ENCODE data around the gene LRRTM3.

Gene LRRTM3

DNA sequence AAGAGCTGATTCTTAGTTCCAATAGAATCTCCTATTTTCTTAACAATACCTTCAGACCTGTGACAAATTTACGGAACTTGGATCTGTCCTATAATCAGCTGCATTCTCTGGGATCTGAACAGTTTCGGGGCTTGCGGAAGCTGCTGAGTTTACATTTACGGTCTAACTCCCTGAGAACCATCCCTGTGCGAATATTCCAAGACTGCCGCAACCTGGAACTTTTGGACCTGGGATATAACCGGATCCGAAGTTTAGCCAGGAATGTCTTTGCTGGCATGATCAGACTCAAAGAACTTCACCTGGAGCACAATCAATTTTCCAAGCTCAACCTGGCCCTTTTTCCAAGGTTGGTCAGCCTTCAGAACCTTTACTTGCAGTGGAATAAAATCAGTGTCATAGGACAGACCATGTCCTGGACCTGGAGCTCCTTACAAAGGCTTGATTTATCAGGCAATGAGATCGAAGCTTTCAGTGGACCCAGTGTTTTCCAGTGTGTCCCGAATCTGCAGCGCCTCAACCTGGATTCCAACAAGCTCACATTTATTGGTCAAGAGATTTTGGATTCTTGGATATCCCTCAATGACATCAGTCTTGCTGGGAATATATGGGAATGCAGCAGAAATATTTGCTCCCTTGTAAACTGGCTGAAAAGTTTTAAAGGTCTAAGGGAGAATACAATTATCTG is 1.6 kb downstream of the LRRTM3 start:
- Mint-ChIP-seq H3K9me3 (peaks cover 4% of the 10 kb centered on the region), H3K4me1 (no peaks in the 10 kb centered on the region), H3K36me3 (no peaks in the 10 kb centered on the region), H3K27ac (no peak overlapping the region), H3K4me3 (no peak overlapping the region)
- ATAC-seq (no peak), DNase-seq (ENCODE audit: low spot score in 2 of 2) (no peak)

DNA sequence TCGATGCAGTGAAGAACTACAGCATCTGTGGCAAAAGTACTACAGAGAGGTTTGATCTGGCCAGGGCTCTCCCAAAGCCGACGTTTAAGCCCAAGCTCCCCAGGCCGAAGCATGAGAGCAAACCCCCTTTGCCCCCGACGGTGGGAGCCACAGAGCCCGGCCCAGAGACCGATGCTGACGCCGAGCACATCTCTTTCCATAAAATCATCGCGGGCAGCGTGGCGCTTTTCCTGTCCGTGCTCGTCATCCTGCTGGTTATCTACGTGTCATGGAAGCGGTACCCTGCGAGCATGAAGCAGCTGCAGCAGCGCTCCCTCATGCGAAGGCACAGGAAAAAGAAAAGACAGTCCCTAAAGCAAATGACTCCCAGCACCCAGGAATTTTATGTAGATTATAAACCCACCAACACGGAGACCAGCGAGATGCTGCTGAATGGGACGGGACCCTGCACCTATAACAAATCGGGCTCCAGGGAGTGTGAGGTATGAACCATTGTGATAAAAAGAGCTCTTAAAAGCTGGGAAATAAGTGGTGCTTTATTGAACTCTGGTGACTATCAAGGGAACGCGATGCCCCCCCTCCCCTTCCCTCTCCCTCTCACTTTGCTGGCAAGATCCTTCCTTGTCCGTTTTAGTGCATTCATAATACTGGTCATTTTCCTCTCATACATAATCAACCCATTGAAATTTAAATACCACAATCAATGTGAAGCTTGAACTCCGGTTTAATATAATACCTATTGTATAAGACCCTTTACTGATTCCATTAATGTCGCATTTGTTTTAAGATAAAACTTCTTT is 2.3 kb downstream of the LRRTM3 start:
- Mint-ChIP-seq H3K27ac (no peak overlapping the region), H3K36me3 (no peaks in the 10 kb centered on the region), H3K4me3 (no peak overlapping the region), H3K4me1 (no peaks in the 10 kb centered on the region), H3K9me3 (no peaks in the 10 kb centered on the region)
- ATAC-seq, result no peak
- DNase-seq (ENCODE audit: low spot score in 2 of 2), result no peak

DNA sequence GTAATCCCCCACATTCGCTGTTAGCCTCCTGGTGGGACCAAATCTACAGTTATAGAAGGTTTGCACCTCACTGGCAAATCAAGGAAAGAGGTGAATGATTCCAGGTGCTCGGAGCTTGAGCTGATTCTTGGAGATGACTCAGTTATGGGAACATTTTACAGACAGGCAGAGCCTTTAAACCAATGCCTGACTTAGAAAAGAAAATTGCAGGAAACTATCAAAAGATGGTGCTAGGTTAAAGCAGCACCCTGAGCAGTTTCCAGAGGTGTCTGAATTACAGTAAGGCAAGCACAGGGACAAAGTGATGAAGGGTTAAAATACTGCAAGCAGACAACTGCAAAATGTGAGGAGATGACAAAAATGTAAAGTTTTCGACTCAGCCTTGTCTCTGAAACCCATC is 2.9 kb downstream of the LRRTM3 start:
- H3K36me3 Mint-ChIP-seq, result no peaks in the 10 kb centered on the region
- ATAC-seq, result no peak

DNA sequence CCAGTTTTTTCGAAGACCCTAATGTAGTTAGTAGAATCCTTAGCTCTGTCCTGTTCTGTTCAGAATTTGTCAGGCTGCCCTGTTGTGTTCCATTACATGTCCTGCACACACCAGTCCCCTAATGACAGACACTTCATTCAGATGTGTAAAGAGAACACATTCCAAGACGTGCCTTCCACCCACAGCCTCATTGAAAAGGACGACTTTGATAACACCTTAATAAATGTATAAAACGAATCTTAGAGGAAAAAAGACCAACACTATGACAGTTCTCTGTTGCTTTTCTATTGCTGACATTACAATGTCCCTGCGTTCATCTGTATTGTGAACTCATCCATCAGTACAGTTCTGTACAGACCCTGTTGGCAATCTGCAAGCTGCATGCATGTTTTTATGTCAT is 3.5 kb downstream of the LRRTM3 start:
- Mint-ChIP-seq H3K36me3 (no peaks in the 10 kb centered on the region), H3K4me3 (no peak overlapping the region), H3K4me1 (no peaks in the 10 kb centered on the region), H3K27ac (no peak overlapping the region), H3K9me3 (no peaks in the 10 kb centered on the region)
- DNase-seq (ENCODE audit: low spot score in 2 of 2), result no peak
- ATAC-seq, result no peak

More for the DNA sequence above, 2.9 kb downstream of the LRRTM3 start:
- no peak overlapping the region for H3K4me3 Mint-ChIP-seq
- H3K4me1 Mint-ChIP-seq, result no peaks in the 10 kb centered on the region
- no peak overlapping the region for H3K27ac Mint-ChIP-seq
- H3K9me3 Mint-ChIP-seq, result no peaks in the 10 kb centered on the region
- DNase-seq (ENCODE audit: low spot score in 2 of 2), result no peak

DNA sequence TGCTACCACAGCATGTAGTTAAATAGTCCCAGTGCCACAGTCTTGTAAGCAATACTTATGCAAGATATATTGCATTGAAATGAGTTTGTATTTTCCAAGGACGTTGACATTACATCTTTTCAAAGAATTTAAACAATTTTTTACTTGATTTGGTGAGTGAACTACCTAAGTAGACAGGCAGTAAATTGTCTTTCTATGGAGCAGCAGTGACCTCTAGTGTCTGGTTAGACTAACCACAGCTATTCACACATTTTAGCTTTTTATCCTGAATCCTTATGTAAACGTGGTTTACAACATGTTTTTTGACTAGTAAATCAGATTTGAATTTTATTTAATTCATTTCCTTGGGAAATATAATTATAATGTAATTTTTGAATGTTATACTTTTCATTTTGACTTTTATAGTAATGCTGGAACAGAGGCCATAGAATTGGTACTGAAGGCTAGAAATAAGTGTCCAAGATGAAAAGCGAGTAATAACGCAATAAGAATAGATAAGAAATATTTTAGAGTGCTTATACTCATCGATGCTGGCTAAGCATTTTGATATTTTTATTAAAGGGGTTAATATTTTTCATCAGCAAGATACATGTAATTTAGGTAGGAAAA is 5.6 kb downstream of the LRRTM3 start:
- no peak for DNase-seq (ENCODE audit: low spot score in 2 of 2)
- no peak overlapping the region for H3K27ac Mint-ChIP-seq
- H3K9me3 Mint-ChIP-seq, result no peaks in the 10 kb centered on the region
- ATAC-seq, result no peak
- H3K4me1 Mint-ChIP-seq, result no peaks in the 10 kb centered on the region
- H3K4me3 Mint-ChIP-seq, result no peak overlapping the region
- H3K36me3 Mint-ChIP-seq, result no peaks in the 10 kb centered on the region

DNA sequence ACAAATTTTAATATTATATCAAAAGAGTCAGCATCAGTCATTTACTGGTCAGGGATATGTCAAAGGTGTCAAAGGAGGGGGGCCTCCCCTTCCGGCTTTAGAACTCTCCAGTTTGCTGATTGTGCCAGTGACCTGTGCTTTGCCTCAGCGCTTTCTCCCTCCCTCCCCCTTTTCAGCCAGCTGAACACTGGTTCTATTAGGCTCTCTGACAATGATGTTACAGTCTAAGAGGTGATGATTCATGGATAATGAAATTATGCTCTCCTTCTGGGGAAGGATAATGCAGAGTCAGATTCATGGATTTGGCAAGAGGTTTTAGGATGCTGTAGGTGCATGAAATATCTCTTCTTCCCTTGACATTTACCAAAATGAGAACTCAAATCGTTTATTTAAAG is 6.1 kb downstream of the LRRTM3 start:
- H3K9me3 Mint-ChIP-seq, result no peaks in the 10 kb centered on the region
- H3K4me3 Mint-ChIP-seq, result no peak overlapping the region
- no peak for DNase-seq (ENCODE audit: low spot score in 2 of 2)
- no peak for ATAC-seq
- no peaks in the 10 kb centered on the region for H3K36me3 Mint-ChIP-seq
- no peak overlapping the region for H3K27ac Mint-ChIP-seq
- no peaks in the 10 kb centered on the region for H3K4me1 Mint-ChIP-seq

DNA sequence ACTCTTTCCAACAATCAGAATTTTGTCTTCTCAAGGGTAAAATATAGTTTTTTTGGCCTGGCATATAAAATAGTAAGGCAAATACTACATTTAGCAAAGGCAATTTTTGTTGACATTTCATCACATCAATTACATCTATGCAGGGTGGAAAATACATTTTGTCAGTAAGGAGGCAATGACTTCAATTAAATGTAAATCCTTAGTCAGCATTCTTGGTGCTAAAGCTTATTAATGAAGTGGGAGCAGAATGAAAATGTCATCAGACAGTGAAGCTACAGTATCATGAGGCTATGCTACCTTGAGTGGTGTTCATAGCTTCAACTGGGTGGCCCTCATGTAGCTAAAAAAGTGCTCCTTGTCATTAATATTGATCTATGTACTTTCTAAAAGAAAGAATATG is 8.9 kb downstream of the LRRTM3 start:
- H3K36me3 Mint-ChIP-seq, result no peaks in the 10 kb centered on the region

DNA sequence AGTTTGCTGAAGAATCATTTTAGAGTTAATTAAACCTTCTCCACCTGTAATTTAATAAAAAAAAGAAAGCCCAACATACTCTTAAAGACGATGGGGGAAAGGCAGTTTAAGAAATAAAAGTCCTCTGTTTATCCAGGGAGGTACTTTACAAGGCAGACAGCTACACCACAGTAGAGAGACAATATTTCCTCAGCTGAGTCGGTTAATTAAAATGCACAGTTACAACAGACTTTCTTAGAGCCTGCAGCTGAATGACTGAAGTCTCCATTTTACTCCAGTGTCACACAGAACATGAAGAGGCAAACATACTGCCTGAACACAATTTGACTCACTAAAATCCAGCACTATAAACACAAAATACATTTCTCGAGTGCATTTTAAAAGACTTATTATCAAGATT is 15.1 kb downstream of the LRRTM3 start:
- Mint-ChIP-seq H3K4me3 (no peak overlapping the region), H3K4me1 (no peaks in the 10 kb centered on the region), H3K36me3 (no peaks in the 10 kb centered on the region), H3K27ac (no peak overlapping the region), H3K9me3 (peaks cover 15% of the 10 kb centered on the region)
- DNase-seq (ENCODE audit: low spot score in 2 of 2) (no peak), ATAC-seq (no peak)

More for the DNA sequence above, 8.9 kb downstream of the LRRTM3 start:
- Mint-ChIP-seq H3K9me3 (peaks cover 8% of the 10 kb centered on the region), H3K4me1 (no peaks in the 10 kb centered on the region), H3K4me3 (no peak overlapping the region), H3K27ac (no peak overlapping the region)
- ATAC-seq, result no peak
- DNase-seq (ENCODE audit: low spot score in 2 of 2), result no peak

DNA sequence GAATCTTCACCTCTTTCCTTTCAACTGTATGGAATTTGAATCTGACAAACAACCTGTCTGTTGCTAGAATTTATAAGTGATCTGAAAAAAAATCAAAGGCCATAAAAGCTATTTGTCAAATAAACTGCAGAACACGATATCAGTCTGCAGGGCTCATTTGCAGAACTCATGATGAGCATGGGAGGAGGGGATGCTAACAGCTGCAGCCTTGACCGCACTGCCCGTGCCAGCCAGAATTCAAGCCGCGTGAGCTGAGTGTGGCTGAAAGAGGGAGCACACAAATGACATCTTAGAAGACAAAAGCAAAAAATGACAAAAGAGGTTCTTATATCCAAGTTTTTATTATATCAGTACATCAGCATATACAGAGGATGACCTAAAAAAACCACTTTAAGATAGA is 15.7 kb downstream of the LRRTM3 start:
- no peak overlapping the region for H3K27ac Mint-ChIP-seq

DNA sequence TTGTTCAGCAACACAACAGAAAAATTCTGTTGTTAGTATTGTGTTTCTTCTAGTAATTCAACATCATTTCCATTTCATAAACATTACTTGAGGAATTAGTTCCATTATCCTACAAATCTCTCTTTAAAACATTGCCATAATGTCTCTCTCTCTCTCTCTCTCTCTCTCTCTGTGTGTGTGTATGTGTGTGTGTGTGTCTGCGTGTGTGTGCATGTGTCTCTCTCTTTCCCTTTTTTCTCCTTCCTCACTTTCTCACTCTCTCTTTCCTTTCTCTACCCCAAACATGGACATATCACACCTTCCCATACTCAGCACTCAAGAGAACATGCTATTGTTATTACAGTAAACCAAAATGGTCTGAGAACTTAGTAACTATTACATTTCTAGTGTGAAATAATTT is 16.6 kb downstream of the LRRTM3 start:
- no peak overlapping the region for H3K27ac Mint-ChIP-seq
- H3K9me3 Mint-ChIP-seq, result peaks cover 16% of the 10 kb centered on the region
- no peak for DNase-seq (ENCODE audit: low spot score in 2 of 2)
- no peak for ATAC-seq
- no peak overlapping the region for H3K4me3 Mint-ChIP-seq
- H3K36me3 Mint-ChIP-seq, result no peaks in the 10 kb centered on the region
- H3K4me1 Mint-ChIP-seq, result no peaks in the 10 kb centered on the region

More for the DNA sequence above, 15.7 kb downstream of the LRRTM3 start:
- H3K4me3 Mint-ChIP-seq, result no peak overlapping the region
- H3K4me1 Mint-ChIP-seq, result no peaks in the 10 kb centered on the region
- H3K36me3 Mint-ChIP-seq, result no peaks in the 10 kb centered on the region
- H3K9me3 Mint-ChIP-seq, result peaks cover 15% of the 10 kb centered on the region
- DNase-seq (ENCODE audit: low spot score in 2 of 2) (no peak), ATAC-seq (no peak)

DNA sequence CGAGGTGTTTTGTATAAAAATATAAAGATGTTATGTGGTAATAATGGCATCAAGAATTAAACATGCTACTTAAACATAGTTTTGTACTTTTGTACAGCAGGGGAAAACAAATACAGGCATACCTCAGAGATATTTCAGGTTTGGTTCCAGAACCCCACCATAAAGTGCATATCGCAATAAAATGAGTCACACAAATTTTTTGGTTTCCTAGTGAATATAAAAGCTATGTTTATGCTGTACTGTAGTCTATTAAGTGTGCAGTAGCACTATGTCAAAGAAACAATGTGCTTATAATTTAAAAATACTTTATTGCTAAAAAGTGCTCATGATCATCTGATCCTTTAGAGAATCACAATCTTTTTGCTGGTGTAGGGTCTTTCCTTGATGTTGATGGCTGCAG is 17.8 kb downstream of the LRRTM3 start:
- no peak for DNase-seq (ENCODE audit: low spot score in 2 of 2)
- Mint-ChIP-seq H3K36me3 (no peaks in the 10 kb centered on the region), H3K4me1 (no peaks in the 10 kb centered on the region), H3K4me3 (no peak overlapping the region), H3K9me3 (peaks cover 13% of the 10 kb centered on the region), H3K27ac (no peak overlapping the region)
- ATAC-seq, result no peak

DNA sequence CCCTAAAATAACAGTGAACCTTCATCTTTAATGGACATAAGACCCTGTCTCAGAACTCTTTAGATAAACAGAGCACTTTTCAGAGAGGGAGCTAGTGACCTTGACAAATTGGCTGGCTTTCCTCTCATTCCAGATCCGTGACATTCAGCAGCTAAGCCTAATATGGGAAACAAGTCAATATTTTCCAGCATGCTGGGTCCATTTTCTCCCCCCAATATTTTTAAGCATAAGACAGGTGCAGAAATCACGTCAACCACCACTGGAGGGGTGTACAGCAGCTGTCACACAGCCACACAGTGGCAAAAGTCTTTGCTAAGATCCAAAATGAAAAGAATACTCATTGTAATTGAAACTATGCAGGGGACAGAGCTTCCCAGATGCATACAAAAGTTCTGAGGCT is 26.1 kb downstream of the LRRTM3 start:
- Mint-ChIP-seq H3K27ac (no peak overlapping the region), H3K9me3 (peaks cover 2% of the 10 kb centered on the region), H3K36me3 (no peaks in the 10 kb centered on the region), H3K4me3 (no peak overlapping the region), H3K4me1 (no peaks in the 10 kb centered on the region)
- DNase-seq (ENCODE audit: low spot score in 2 of 2) (no peak), ATAC-seq (no peak)

DNA sequence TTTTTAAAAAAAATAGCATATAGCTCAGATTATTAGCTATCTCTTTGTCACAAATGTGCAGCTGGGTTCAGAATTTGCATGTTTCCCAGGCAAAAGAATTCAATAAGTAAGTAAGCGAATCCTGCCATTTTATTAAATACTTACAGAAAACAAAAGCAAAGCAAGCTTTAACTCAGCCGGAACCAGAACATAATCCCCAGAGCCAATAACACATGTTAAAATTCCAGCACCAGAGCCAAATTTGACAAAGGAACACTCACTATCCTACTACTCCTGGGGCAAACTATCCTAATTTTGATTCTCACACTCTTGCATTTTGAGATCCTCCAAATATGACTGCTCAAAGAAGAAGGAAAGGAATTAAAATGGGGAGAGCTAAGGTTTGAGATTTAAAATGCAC is 32.6 kb downstream of the LRRTM3 start:
- no peaks in the 10 kb centered on the region for H3K36me3 Mint-ChIP-seq
- no peak overlapping the region for H3K27ac Mint-ChIP-seq
- ATAC-seq, result no peak
- H3K4me3 Mint-ChIP-seq, result no peak overlapping the region
- no peaks in the 10 kb centered on the region for H3K9me3 Mint-ChIP-seq
- no peak for DNase-seq (ENCODE audit: low spot score in 2 of 2)
- H3K4me1 Mint-ChIP-seq, result no peaks in the 10 kb centered on the region

DNA sequence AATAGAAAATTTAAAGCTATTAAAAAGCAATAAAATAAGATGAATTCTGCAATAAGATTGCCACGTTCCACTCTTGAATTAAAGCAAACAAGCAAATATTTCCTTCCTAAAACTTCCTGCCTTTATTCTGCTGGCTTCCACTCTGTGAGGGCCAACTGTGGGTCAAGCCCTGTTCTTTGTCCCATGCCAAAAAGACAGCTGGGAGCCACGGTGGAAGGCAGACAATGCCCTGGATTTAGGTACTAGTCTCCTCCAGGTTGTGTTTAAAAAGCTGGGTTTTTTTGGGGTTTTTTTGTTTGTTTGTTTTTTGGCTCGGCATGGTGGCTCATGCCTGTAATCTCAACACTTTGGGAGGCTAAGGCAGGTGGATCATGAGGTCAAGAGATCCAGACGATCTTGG is 39.1 kb downstream of the LRRTM3 start:
- Mint-ChIP-seq H3K4me1 (no peaks in the 10 kb centered on the region), H3K27ac (no peak overlapping the region), H3K36me3 (no peaks in the 10 kb centered on the region), H3K4me3 (no peak overlapping the region), H3K9me3 (peaks cover 2% of the 10 kb centered on the region)
- DNase-seq (ENCODE audit: low spot score in 2 of 2) (no peak), ATAC-seq (no peak)

DNA sequence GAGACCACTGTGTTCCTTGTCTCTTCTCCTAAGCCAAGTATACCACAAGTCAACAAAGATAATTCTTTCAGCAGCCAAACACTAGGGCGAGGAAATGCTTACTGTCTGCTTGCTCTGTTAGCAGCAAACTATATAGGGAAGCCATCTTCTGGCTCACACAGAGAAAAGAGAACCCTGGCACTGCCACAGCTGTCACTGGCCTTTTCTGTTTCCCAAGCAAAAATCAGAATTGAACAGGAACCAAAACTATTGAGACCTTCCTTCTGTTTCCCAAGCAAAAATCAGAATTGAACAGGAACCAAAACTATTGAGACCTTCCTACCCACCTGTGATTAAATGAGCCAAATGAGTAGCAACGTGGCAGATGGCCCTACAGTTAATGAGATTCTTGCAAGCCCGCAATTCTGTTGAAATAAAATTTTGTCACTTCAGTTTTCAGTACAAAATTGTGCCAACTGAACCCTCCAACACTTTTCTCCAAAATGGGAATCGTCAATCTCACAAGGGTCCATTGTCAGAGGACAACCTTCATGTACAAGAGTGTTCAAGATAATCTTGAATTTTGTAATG is 54.5 kb downstream of the LRRTM3 start:
- no peaks in the 10 kb centered on the region for H3K36me3 Mint-ChIP-seq
- DNase-seq (ENCODE audit: low spot score in 2 of 2) (no peak), ATAC-seq (no peak)
- H3K4me1 Mint-ChIP-seq, result no peaks in the 10 kb centered on the region
- H3K27ac Mint-ChIP-seq, result no peak overlapping the region
- peaks cover 11% of the 10 kb centered on the region for H3K9me3 Mint-ChIP-seq
- no peak overlapping the region for H3K4me3 Mint-ChIP-seq
